GM13977 (cell line): ENCODE measurements around the gene UBASH3A.

Experiments used
- DNase-seq: peaks from one replicate; pipeline ENCODE4 v3.0.0; 2012; ENCODE audit warnings: low spot score
- in situ Hi-C: fragments of 300-500 bp; cut with MboI; formaldehyde crosslinking; loops from one replicate; pipeline ENCODE4 v1.12.0; 2022; ENCODE audit warnings: low sequenced_read_pairs, low pct_unique_long_range_greater_than_20kb, mixed read lengths, inconsistent platforms; ENCODE audit not compliant: unreplicated experiment
- TF ChIP-seq, protein P1 (sequence below): IDR thresholded peaks from 2 replicates; pipeline ENCODE4 v1.5.1; 2012; ENCODE audit warnings: mild to moderate bottlenecking, control low read depth; ENCODE audit not compliant: insufficient read depth; ENCODE audit errors: extremely low read depth, missing control alignments

UBASH3A gene

DNA sequence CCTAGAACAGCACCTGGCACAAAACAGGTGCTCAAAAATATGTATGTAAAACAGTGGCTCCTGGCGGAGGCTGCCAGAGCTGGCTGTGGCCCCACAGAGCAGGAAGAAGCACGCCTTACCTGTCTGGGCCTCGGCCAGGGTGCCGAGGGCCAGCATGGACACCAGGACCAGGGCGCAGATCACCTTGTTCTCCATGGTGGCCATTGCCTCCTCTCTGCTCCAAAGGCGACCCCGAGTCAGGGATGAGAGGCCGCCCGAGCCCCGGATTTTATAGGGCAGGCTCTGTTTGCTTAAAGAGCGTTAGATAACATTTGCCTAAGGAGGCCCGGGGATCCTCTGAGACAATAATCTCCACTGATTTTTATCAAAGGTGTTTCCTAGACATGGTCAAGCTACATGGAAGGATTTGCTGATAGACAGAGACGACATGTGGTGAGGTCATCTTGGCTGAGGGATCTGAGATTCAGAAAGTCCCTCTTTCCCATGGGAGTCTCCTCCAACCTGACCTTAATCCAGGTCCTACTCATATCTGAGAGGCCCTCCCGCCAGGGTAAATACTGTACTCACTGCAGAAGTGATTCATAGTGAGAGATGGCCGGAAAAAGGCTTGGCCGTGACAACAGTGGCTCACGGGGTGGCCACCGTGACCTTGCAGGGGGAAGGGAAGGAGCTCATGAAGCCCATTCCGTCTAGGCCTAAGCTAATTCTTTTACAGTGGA is 37.3 kb upstream of the UBASH3A start, which contains the start of gene TFF1:
TSS of gene TFF1 (minus strand) at position 244 of the 719 bp plus-strand sequence. CDS start at position 204, 40 bp downstream.
- no peak for DNase-seq
- TF ChIP-seq, protein P1, sequence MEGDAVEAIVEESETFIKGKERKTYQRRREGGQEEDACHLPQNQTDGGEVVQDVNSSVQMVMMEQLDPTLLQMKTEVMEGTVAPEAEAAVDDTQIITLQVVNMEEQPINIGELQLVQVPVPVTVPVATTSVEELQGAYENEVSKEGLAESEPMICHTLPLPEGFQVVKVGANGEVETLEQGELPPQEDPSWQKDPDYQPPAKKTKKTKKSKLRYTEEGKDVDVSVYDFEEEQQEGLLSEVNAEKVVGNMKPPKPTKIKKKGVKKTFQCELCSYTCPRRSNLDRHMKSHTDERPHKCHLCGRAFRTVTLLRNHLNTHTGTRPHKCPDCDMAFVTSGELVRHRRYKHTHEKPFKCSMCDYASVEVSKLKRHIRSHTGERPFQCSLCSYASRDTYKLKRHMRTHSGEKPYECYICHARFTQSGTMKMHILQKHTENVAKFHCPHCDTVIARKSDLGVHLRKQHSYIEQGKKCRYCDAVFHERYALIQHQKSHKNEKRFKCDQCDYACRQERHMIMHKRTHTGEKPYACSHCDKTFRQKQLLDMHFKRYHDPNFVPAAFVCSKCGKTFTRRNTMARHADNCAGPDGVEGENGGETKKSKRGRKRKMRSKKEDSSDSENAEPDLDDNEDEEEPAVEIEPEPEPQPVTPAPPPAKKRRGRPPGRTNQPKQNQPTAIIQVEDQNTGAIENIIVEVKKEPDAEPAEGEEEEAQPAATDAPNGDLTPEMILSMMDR, result no peak
- in situ Hi-C loops, result no loop called here

DNA sequence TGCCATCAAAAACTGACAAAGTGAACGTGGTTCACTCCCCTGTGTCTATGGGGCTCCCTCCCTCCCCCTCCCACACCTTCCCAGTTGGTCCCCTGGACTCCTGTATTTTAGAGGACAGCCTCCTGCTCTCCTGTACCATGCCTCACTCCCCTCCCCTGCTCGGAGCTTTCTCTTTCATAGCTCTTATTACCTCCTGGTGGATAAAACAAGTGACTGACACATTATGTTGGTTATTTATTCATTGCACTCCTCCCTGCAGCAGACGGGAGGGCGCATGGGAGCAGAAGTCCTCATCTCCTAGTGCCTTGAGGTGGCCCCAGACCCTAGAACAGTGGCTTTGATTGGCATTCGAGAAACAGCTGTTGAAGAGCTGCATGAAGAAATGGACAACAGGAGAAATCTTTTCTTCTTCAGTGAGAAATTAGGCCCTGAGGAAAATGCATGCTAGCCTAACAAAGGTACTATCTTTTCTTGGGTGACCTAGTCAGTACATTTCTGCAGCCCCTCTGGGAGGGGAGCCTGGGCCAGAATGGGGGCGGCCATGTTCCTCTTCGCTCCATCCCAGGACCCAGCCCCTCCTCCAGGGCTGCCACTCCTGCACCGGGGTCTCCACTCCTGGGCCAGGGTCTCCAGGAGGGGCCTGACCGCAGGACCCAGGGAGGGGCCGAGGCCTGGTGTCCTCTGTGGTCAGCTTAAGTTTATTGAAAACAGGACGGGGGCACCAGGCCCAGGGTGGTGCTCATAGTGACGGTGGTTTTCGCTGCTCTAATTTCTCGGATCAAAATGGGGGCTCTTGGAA is 36.1 kb upstream of the UBASH3A start:
- no peak for DNase-seq
- in situ Hi-C loops, result no loop called here

DNA sequence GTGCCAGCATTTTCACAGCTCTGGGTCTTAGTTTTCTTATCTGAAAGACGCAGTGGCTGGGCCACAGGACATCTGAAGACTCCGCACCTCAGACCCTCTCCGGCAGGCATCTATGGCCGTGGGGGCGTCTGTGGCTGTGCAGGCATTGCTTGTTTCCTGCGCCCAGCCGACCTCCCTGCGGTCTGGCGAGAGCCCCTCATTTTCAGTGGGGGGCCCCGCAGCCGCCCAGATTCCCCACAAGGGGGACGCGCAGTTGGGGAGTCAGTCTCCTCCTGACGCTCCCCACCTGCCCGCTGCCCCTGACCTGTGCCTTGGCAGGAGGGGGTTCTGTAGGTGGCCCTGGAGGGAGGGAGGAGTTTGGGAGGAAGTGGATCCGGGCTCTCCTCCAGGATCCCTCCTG is 33.9 kb upstream of the UBASH3A start:
- TF ChIP-seq, protein P1, result no peak
- DNase-seq, result no peak
- in situ Hi-C loops, result loop anchor here (5.0 kb wide), 1 partner anchor 57 kb away; no protein-coding TSS in a partner anchor

More for the DNA sequence above, 36.1 kb upstream of the UBASH3A start:
- TF ChIP-seq, protein P1, result no peak

DNA sequence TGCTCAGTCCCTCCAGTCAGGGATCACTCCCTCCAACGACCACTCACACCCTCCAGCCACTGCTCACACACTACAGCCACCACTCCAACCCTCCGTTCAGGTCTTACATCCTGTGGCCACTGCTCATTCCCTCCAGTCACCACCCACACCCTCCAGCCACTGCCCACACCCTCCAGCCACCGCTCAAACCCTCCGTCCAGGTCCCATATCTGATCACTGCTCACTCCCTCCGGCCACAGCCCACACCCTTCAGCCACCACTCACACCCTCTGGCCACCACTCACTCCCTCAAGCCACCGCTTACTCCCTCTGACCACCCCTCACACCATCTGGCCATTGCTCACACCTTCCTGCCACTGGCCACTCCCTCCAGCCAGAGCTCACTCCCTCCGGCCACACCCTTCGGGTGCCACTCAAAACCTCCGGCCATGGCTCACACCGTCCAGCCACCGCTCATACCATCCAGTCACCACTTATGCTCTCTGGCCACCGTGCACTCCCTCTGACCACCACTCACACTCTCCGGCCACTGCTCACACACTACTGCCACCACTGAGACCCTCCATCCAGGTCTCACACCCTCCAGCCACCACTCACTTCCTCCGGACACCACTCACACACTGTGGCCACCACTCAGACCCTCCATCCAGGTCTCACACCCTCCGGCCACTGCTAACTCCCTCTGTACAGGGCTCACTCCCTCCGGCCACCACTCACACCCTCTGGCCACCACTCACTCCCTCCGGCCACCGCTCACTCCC is 32.6 kb upstream of the UBASH3A start:
- no peak for DNase-seq
- in situ Hi-C loops, result loop anchor here (5.0 kb wide), 1 partner anchor 56 kb away; no protein-coding TSS in a partner anchor
- TF ChIP-seq, protein P1, result no peak

DNA sequence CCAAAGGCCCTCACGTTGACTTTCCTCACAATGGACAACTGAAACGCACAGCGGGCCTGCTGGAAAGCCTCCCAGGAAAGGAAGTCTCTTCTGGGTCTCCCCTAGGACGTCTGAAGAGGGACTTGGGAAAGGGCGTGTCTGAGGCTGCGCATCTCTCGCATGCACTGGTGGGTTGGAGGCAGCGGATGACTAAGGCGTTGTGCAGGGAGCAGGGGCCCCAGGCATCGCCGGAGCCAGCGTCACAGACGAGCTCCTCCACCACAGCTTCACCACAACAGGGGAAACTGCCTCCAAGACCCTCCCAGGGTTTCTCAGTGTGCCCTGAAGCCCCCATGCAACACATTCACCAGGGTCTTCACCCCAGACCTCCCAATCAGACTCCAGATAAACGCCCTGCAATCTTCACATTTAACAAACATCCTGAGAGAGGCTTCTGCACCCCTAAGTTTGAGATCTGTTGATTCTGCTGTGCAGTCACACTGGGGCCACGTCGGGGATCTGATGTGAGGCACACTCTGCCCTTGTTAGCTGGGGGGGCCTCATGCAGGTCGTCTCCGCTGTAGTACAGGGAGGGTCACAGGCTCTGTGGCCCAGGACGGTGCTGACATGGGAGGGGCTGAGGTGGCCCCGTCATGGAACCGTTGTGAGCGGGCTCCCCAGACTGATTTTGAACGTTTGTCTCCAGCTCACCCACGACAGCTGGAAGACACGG is 30.4 kb upstream of the UBASH3A start:
- DNase-seq, result no peak
- in situ Hi-C loops, result loop anchor here (5.0 kb wide), 1 partner anchor 54 kb away; no protein-coding TSS in a partner anchor

More for the DNA sequence above, 30.4 kb upstream of the UBASH3A start:
- TF ChIP-seq, protein P1, result no peak
